ENCODE results near the gene PNLIPRP1. TPM values are rescaled to one million over a fixed set of nuclear protein-coding genes. Genes with fewer than 3 reads are reported as not detected.

Gene PNLIPRP1
- total RNA-seq, 1 experiment from 2014 or later, result not detected

DNA sequence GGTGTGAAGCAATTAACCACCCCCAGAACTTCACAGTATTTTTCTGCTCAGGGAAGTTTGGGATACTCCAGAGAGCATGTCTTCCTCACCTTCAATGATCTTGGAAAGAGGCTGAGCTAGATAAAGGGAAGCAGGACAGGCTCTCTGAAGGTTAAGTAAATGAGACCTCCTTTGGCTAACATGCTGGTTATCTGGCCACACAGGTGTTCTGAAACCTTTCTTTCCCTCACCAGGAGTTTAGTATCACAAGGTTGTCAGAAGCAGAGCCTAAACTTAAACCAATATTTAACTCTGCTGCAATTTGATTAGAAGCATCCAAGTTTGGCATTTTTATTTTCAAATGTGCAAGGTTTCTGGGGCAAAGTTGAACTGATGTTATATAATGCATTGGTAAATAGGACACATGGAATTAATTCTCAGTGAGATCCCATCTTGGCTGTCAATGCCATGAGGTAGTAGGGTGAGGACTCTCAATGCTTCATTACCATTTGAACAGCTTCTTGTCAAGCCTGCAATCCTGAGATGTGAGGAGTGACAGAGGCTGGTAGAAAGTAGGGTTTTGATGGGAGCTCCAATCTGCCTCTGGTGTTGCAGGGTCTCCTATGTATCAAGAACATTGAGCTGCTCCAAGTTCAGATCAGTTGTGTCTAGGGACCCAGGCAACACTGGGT lies 48.6 kb upstream of the PNLIPRP1 start:
- DNase-seq, result no peak
- no peak overlapping the region for H2BK5ac ChIP-seq (ENCODE audit: insufficient read length, low read length)

More for the DNA sequence above, 48.6 kb upstream of the PNLIPRP1 start:
- Histone ChIP-seq H2AK5ac (ENCODE audit: insufficient read length, low read length) (no peak overlapping the region), H3K27ac (ENCODE audit: insufficient read length, low read depth, low read length) (no peak overlapping the region), H3K23me2 (ENCODE audit: insufficient read length, low read depth, low read length, poor library complexity, severe bottlenecking) (no peaks in the 10 kb centered on the region), H4K20me1 (ENCODE audit: control insufficient read depth, insufficient read depth, insufficient read length) (no peaks in the 10 kb centered on the region), H3K56ac (ENCODE audit: insufficient read length, low read depth, low read length) (no peak overlapping the region), H3K18ac (ENCODE audit: insufficient read length, low read depth, low read length) (no peak overlapping the region), H3K9ac (ENCODE audit: extremely low read depth, insufficient read length, low read length) (no peak overlapping the region), H2BK20ac (ENCODE audit: low read depth, low read length, poor library complexity, severe bottlenecking) (no peak overlapping the region), H3K79me1 (ENCODE audit: insufficient read depth, low read depth, low read length, poor library complexity, severe bottlenecking) (no peaks in the 10 kb centered on the region), H2AFZ (ENCODE audit: low read length) (no peak overlapping the region), H4K8ac (replicated peaks; ENCODE audit: insufficient read length, low read depth, low read length) (no peak overlapping the region), H3K23ac (ENCODE audit: insufficient read length, low read depth, low read length) (no peak overlapping the region), H3K9me3 (ENCODE audit: control insufficient read depth, low read depth, low read length) (no peaks in the 10 kb centered on the region), H4K5ac (ENCODE audit: insufficient read length, low read depth, low read length) (no peak overlapping the region), H2BK120ac (ENCODE audit: low read depth, low read length, poor library complexity, severe bottlenecking) (no peak overlapping the region), H4K91ac (ENCODE audit: insufficient read length, low read depth, low read length) (no peak overlapping the region), H3K27me3 (ENCODE audit: insufficient read depth, low read length) (no peaks in the 10 kb centered on the region), H3K4me2 (ENCODE audit: insufficient read depth, insufficient read length, low read length) (no peak overlapping the region), H2BK15ac (ENCODE audit: low read depth, low read length) (no peak overlapping the region), H3K79me2 (ENCODE audit: insufficient read depth, low read length) (no peaks in the 10 kb centered on the region), H2BK12ac (ENCODE audit: insufficient read length, low read depth, low read length) (no peak overlapping the region), H3K4me1 (ENCODE audit: insufficient read depth, low read length) (no peaks in the 10 kb centered on the region), H3K4ac (ENCODE audit: low read depth, low read length) (no peak overlapping the region), H3T11ph (ENCODE audit: low read length) (no peak overlapping the region), H3K14ac (ENCODE audit: insufficient read depth, low read length) (no peak overlapping the region)
- Mint-ChIP-seq H3K36me3 (ENCODE audit: insufficient read depth in 1 of 3, low read depth in 3 of 3) (peaks cover 3 to 14% (median 3%) of the 10 kb centered on the region in 3 experiments; a peak in 5 of 7 replicates), H3K4me3 (no peak overlapping the region), H3K4me1 (peaks cover 12 to 13% of the 10 kb centered on the region in 2 experiments), H3K27me3 (ENCODE audit: low read depth) (no peaks in the 10 kb centered on the region), H3K27ac (no peak overlapping the region), H3K9me3 (peaks cover 6 to 8% of the 10 kb centered on the region in 2 experiments; a peak in 4 of 5 replicates)
- TF ChIP-seq, protein P1, sequence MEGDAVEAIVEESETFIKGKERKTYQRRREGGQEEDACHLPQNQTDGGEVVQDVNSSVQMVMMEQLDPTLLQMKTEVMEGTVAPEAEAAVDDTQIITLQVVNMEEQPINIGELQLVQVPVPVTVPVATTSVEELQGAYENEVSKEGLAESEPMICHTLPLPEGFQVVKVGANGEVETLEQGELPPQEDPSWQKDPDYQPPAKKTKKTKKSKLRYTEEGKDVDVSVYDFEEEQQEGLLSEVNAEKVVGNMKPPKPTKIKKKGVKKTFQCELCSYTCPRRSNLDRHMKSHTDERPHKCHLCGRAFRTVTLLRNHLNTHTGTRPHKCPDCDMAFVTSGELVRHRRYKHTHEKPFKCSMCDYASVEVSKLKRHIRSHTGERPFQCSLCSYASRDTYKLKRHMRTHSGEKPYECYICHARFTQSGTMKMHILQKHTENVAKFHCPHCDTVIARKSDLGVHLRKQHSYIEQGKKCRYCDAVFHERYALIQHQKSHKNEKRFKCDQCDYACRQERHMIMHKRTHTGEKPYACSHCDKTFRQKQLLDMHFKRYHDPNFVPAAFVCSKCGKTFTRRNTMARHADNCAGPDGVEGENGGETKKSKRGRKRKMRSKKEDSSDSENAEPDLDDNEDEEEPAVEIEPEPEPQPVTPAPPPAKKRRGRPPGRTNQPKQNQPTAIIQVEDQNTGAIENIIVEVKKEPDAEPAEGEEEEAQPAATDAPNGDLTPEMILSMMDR (conservative IDR thresholded peaks at IDR 0.05), result no peak

Measured in H9 (cell line).